Neutrophil (primary cell): ENCODE measurements around the gene RNF34.
A peak's percentile ranks its signal among the peaks of the same experiment; 100 is the strongest.

Experiments used
- H3K27ac ChIP-seq: fragments of 200-600 bp; sonication (generic); 2 replicates; pipeline ENCODE4 v1.5.1; 2016; ENCODE audit warnings: mild to moderate bottlenecking, moderate library complexity
- H3K27me3 ChIP-seq: fragments of 200-600 bp; sonication (generic); 2 replicates; pipeline ENCODE4 v1.6.0; 2016; ENCODE audit warnings: mild to moderate bottlenecking
- H3K36me3 ChIP-seq: fragments of 200-600 bp; sonication (generic); 2 replicates; pipeline ENCODE4 v1.5.1; 2017
- H3K4me1 ChIP-seq, 2 experiments: fragments of 200-600 bp in 1 of 2; sonication (generic) in 1 of 2; 1 replicate in 1 of 2; 2 replicates in 1 of 2; pipeline versions ENCODE4 v1.5.1 to v1.6.1; 2013 to 2016; ENCODE audit warnings: low read depth in 1 of 2, low read length in 1 of 2, mild to moderate bottlenecking in 1 of 2, moderate library complexity in 1 of 2; ENCODE audit not compliant: control insufficient read depth in 1 of 2, insufficient read depth in 1 of 2
- H3K4me3 ChIP-seq, 2 experiments: fragments of 200-600 bp in 1 of 2; sonication (generic) in 1 of 2; 1 replicate in 1 of 2; 2 replicates in 1 of 2; pipeline ENCODE4 v1.5.1; 2013 to 2016; ENCODE audit warnings: low read depth in 1 of 2, low read length in 1 of 2, mild to moderate bottlenecking in 1 of 2, moderate library complexity in 1 of 2
- H3K9me3 ChIP-seq: fragments of 200-600 bp; sonication (generic); 2 replicates; pipeline ENCODE4 v1.5.1; 2016
- CTCF ChIP-seq: fragments of 200-600 bp; sonication (generic); IDR thresholded peaks from 2 replicates; pipeline ENCODE4 v1.5.1; 2016; ENCODE audit warnings: antibody characterized with exemption

Gene RNF34

GRCh38 chr12:121441555-121441954 is 41.6 kb downstream of the RNF34 start:
- no peak overlapping the region for H3K27ac ChIP-seq
- no peaks in the 10 kb centered on the region for H3K27me3 ChIP-seq
- no peaks in the 10 kb centered on the region for H3K9me3 ChIP-seq
- TF ChIP-seq CTCF: no peak
- H3K36me3 ChIP-seq: peaks cover 8% of the 10 kb centered on the region
- H3K4me1 ChIP-seq: peaks cover 4 to 12% of the 10 kb centered on the region in 2 experiments
- no peak overlapping the region for H3K4me3 ChIP-seq

- peaks cover 8% of the 10 kb centered on the region for H3K36me3 ChIP-seq
- no peaks in the 10 kb centered on the region for H3K27me3 ChIP-seq
- no peak for TF ChIP-seq CTCF
- H3K9me3 ChIP-seq: no peaks in the 10 kb centered on the region
- peak overlapping the region; percentile 10 for H3K27ac ChIP-seq
- no peak overlapping the region for H3K4me3 ChIP-seq
- peaks cover 0 to 4% of the 10 kb centered on the region in 2 experiments for H3K4me1 ChIP-seq
These were observed 42.4 kb downstream of the RNF34 start for GRCh38 chr12:121442028-121442948.

GRCh38 chr12:121443193-121443870 is 43.4 kb downstream of the RNF34 start:
- peak overlapping the region; percentile 10 for H3K27ac ChIP-seq
- no peaks in the 10 kb centered on the region for H3K9me3 ChIP-seq
- H3K4me1 ChIP-seq: peaks cover 0 to 4% of the 10 kb centered on the region in 2 experiments
- no peak overlapping the region for H3K4me3 ChIP-seq
- no peaks in the 10 kb centered on the region for H3K27me3 ChIP-seq
- TF ChIP-seq CTCF: peak; percentile 90
- H3K36me3 ChIP-seq: peaks cover 8% of the 10 kb centered on the region

- H3K27me3 ChIP-seq: no peaks in the 10 kb centered on the region
- H3K36me3 ChIP-seq: peaks cover 8% of the 10 kb centered on the region
- H3K27ac ChIP-seq: no peak overlapping the region
- TF ChIP-seq CTCF: no peak
- no peak overlapping the region for H3K4me3 ChIP-seq
- peaks cover 0 to 4% of the 10 kb centered on the region in 2 experiments for H3K4me1 ChIP-seq
- H3K9me3 ChIP-seq: no peaks in the 10 kb centered on the region
These were observed 44.3 kb downstream of the RNF34 start for GRCh38 chr12:121443911-121444841.

- Histone ChIP-seq H3K9me3 (no peaks in the 10 kb centered on the region), H3K4me1 (peaks cover 0 to 4% of the 10 kb centered on the region in 2 experiments), H3K27ac (no peak overlapping the region), H3K27me3 (no peaks in the 10 kb centered on the region), H3K36me3 (peaks cover 4% of the 10 kb centered on the region), H3K4me3 (no peak overlapping the region)
- TF ChIP-seq CTCF: no peak
These were observed 44.9 kb downstream of the RNF34 start for GRCh38 chr12:121444842-121445202.
